ENCODE data around the gene MAPK11.

MAPK11 gene

DNA sequence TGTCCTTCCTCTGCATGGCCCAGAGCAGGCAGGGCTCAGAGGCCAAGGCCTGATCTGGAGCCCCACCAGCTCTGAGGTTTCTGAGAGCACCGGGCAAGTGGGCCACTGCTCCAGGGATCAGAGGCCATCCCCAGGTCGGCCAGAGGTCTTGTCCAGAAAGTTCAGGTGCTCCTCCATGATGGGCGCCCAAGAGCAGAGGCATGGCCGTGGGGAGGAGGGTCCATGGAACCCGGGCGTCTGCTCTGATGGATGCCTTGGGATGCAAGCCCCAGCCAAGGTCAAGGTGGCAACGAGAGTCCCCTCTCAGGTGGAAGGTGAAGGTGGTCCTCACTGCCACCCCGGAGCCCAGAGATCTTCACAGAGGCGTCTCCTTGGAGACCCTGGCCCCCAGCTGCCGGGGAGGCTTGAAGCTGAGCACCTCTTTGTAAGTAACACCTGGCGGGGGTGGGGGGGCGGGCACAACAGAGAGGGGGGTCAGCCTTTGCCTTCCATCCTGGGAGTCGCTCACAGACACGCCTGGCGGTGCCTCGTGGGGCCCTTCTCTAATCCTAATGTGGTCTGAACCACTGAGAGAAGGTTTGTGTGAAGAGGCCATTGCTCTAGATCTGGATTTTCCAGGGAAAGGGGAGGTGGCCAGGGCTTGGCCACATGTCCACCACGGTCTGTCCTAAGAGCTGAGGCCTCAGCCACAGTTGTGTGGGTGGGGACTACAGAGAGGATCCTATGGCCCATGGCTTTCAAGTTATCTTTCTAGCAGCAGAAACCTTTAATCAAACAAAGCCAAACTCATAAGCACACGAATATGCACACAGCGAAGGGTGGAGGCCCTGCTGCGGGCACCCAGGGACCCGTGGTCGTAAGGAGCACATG, 16.9 kb downstream of the MAPK11 start:
- no peak overlapping the region for H3K4me3 ChIP-seq (replicated peaks in 1 of 2; ENCODE audit: low read depth in 2 of 2, low read length in 2 of 2)
- TF ChIP-seq, protein P1, sequence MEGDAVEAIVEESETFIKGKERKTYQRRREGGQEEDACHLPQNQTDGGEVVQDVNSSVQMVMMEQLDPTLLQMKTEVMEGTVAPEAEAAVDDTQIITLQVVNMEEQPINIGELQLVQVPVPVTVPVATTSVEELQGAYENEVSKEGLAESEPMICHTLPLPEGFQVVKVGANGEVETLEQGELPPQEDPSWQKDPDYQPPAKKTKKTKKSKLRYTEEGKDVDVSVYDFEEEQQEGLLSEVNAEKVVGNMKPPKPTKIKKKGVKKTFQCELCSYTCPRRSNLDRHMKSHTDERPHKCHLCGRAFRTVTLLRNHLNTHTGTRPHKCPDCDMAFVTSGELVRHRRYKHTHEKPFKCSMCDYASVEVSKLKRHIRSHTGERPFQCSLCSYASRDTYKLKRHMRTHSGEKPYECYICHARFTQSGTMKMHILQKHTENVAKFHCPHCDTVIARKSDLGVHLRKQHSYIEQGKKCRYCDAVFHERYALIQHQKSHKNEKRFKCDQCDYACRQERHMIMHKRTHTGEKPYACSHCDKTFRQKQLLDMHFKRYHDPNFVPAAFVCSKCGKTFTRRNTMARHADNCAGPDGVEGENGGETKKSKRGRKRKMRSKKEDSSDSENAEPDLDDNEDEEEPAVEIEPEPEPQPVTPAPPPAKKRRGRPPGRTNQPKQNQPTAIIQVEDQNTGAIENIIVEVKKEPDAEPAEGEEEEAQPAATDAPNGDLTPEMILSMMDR (IDR thresholded peaks at IDR 0.05; ENCODE audit: low read depth, low read length): no peak
- DNase-seq (ENCODE audit: low read depth in 2 of 2): no peak

DNA sequence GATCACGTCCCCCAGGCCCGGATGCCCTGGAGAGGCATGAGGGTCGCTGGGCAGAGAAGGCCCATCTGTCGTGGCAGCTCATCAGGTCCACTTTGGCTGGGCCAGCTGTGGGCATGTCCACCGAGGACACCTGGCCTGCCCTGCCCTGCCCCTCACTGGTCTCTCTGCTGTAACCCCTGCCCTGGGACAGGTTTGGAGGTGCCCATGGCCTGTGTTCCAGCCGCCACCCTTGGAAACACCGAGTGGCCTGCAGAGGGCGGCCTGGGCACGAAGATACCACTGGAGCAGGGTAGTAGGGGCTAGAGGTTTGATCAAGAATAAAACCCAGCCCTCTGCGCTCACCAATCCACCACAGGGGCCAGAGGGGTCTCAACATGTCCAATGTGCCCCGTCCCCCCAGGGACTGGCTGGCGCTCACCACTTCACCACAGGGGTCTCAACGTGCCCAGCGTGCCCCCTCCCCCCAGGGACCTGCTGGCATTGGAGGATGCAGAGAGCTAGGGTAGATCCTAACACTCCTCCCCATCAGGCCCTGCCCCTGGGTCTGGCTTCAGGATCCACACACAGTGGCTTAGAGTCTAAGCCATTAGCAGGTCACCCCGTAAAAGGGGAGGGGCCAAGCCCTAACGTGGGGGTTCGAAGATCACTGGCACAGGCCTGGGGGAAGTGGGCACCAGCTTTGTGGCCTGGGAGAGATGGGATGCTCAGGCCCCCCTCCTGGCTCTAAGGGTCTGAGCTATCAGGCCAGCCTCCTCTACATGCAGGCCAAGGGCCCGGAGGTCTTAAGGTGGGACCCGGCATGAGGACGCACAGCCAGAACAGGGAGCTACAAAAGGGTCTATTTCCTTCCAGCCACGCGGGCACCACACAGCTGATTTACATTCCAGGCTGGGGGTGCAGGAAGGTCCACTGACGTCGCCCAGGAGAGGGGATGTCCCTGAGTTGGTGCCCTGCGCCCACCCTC, 17.8 kb downstream of the MAPK11 start:
- H3K4me3 ChIP-seq (replicated peaks in 1 of 2; ENCODE audit: low read depth in 2 of 2, low read length in 2 of 2): no peak overlapping the region
- DNase-seq (ENCODE audit: low read depth in 2 of 2): peak; percentile 68 to 70
- TF ChIP-seq, protein P1 (IDR thresholded peaks at IDR 0.05; ENCODE audit: low read depth, low read length): peak; percentile 80

DNA sequence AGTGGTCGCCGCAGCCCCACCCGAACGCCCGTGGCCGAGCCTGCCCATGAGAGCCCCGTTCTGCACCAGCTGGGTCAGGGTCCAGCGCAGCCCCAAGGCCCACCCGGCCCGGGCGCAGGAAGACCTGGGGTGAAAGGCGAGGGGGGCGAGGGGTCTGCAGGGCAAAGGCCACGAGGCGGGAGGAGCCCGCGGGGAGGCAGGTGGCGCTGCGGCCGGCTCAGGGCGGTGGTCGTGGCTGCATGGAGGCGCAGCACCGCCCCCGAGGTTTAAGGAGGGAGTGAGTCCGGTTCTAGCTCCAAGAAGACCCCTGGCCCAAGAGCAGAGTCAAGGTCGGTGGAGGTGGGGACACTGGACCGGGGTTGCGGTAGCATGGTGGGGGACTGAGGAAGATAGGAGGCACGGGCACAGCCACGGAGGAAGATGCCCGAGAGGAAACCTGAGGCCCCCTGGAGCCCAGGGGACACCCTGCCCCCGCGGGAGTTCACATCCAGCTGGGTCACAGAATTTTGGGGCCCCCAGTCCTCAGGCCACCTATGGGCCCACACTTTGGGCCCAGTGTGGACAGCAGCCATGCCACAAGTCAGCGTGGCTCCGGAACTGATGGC, 18.6 kb downstream of the MAPK11 start:
- peak overlapping the region; percentile 13 to 76 for H3K4me3 ChIP-seq (replicated peaks in 1 of 2; ENCODE audit: low read depth in 2 of 2, low read length in 2 of 2)
- no peak for DNase-seq (ENCODE audit: low read depth in 2 of 2)
- TF ChIP-seq, protein P1 (IDR thresholded peaks at IDR 0.05; ENCODE audit: low read depth, low read length): no peak

DNA sequence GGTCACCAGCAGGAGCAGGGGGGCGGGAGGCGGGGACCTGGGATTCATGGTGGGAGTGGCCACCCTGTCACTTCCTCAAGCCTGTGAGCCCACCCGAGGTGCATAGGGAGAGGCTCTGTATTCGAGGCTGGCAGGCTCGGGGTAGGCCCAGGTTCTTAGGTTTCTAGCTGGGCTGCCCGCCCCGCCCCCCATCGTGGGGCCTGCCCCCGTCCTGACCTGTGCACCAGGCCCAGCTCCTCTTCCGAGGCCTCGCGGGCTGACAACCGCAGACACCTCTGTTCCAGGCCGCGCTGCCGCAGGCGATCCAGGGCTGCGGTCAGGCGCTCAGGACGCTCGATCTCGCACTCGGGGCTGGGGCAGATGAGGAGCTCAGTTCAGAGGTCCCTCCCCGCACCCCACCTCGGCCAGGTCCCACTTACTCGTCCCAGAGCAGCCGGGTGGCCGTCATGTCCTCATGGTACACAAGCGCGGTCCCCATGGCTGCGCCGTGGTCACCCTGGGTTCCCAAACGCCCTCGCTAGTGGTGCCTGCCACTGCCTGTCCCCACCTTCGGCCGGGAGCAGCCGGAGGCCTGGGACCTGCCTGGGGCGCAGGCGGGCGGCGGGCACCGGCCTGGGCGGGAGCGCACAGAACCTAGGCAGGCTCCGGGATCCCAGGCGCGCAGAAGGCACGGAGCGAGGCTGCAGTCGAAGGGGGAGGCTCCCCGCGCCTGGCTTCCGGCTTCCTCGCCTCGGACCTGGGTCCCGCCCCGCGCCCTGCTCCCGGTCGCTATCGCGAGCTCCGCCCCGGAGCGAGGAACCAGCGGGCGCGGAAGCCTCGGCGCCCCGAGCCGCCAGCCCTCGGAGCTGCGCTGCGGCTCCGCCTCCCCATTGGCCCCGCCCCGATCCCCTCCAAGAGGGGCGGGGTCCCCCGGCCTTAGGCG, 19.4 kb downstream of the MAPK11 start, which contains the start of gene HDAC10:
HDAC10 (minus strand) TSS at position 711 of the 922 bp plus-strand sequence; CDS start at position 478, 233 bp downstream.
- peak; percentile 75 to 85 for DNase-seq (ENCODE audit: low read depth in 2 of 2)
- peak within 1 kb of the TSS; percentile 71 to 76 for H3K4me3 ChIP-seq (replicated peaks in 1 of 2; ENCODE audit: low read depth in 2 of 2, low read length in 2 of 2)
- TF ChIP-seq, protein P1 (IDR thresholded peaks at IDR 0.05; ENCODE audit: low read depth, low read length): no peak

DNA sequence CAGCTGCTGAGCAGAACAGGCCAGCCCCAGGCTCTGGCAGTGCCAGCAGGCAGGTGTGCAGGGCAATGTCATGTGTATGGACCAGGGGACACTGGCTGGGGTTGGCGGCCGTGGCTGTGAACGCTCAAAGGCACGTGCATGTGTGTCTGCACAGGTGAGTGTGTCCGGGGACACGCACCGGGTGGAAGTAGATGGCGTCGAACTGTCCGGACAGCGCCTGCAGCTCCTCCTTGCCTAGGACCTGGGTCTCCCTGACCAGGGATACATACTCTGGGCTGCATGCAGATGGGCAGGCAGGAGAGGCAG, 20.0 kb downstream of the MAPK11 start:
- peak overlapping the region; percentile 71 to 76 for H3K4me3 ChIP-seq (replicated peaks in 1 of 2; ENCODE audit: low read depth in 2 of 2, low read length in 2 of 2)
- TF ChIP-seq, protein P1 (IDR thresholded peaks at IDR 0.05; ENCODE audit: low read depth, low read length): no peak
- DNase-seq (ENCODE audit: low read depth in 2 of 2): no peak
